Measurements from ENCODE around the gene C18orf32. TPM values are rescaled to one million over a fixed set of nuclear protein-coding genes. Genes with fewer than 3 reads are reported as not detected.

C18orf32 gene
- total and polyA plus RNA-seq, 2 donors from 2014 or later, result 58.6 to 120 TPM

DNA sequence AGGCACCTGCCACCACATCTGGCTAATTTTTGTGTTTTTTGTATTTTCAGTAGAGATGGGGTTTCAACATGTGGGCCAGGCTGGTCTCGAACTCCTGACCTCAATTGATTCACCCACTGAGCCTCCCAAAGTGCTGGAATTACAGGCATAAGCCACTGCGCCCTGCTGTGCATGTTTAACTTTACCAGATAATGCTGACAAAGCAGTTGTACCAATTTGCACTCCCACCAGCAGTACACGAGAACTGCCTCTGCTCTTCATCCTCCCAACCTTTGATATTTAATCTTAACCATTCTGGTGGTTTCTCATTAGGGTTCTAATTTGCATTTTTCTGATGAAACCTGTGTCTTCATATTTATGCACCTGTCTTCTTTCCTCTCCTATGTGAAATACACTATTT, 14.6 kb downstream of the C18orf32 start:
- Histone ChIP-seq H3K9ac (ENCODE audit: low read length in 3 of 3) (no peak overlapping the region), H3K27ac (ENCODE audit: low read depth in 2 of 2, low read length in 2 of 2) (no peak overlapping the region), H3K9me3 (ENCODE audit: control insufficient read depth in 2 of 3, insufficient read depth in 1 of 3, low read length in 3 of 3) (no peaks in the 10 kb centered on the region), H3K27me3 (ENCODE audit: control insufficient read depth, insufficient read depth, low read length) (no peaks in the 10 kb centered on the region), H3K4me3 (ENCODE audit: low read length in 3 of 3) (no peak overlapping the region), H3K36me3 (ENCODE audit: control insufficient read depth in 2 of 3, insufficient read depth in 3 of 3, low read length in 3 of 3) (peaks cover 0 to 2% (median 0%) of the 10 kb centered on the region in 3 donors), H3K4me1 (ENCODE audit: control insufficient read depth in 2 of 3, insufficient read depth in 2 of 3, low read depth in 1 of 3, low read length in 3 of 3) (peaks cover 0 to 2% (median 0%) of the 10 kb centered on the region in 3 donors)
- intact Hi-C loops (cut with DNase I), result no loop called here
- TF ChIP-seq, protein P1, sequence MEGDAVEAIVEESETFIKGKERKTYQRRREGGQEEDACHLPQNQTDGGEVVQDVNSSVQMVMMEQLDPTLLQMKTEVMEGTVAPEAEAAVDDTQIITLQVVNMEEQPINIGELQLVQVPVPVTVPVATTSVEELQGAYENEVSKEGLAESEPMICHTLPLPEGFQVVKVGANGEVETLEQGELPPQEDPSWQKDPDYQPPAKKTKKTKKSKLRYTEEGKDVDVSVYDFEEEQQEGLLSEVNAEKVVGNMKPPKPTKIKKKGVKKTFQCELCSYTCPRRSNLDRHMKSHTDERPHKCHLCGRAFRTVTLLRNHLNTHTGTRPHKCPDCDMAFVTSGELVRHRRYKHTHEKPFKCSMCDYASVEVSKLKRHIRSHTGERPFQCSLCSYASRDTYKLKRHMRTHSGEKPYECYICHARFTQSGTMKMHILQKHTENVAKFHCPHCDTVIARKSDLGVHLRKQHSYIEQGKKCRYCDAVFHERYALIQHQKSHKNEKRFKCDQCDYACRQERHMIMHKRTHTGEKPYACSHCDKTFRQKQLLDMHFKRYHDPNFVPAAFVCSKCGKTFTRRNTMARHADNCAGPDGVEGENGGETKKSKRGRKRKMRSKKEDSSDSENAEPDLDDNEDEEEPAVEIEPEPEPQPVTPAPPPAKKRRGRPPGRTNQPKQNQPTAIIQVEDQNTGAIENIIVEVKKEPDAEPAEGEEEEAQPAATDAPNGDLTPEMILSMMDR (IDR thresholded peaks at IDR 0.05; ENCODE audit: borderline replicate concordance, extremely low read depth, insufficient read depth), result no peak
- no peak for DNase-seq
- no peak for FAIRE-seq

DNA sequence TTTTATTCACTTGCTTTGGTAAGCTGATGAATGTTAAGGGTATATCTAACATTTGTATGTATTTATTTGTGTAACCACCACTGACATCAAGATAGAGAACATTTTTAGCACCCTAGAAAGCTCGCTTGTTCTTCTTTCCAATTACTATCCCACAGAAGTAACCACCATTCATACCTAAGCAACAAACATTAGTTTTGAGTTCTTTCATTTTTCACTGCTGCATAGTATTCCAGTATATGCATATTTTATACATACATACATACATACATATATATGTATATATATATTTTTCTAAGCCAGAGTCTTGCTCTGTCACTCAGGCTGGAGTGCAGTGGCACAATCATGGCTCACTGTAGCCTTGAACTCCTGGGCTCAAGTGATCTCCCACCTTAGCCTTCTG, 15.5 kb downstream of the C18orf32 start:
- no peak for DNase-seq
- Histone ChIP-seq H3K27me3 (ENCODE audit: control insufficient read depth, insufficient read depth, low read length) (no peaks in the 10 kb centered on the region), H3K9ac (ENCODE audit: low read length in 3 of 3) (no peak overlapping the region), H3K9me3 (ENCODE audit: control insufficient read depth in 2 of 3, insufficient read depth in 1 of 3, low read length in 3 of 3) (no peaks in the 10 kb centered on the region), H3K4me1 (ENCODE audit: control insufficient read depth in 2 of 3, insufficient read depth in 2 of 3, low read depth in 1 of 3, low read length in 3 of 3) (peaks cover 0 to 2% (median 0%) of the 10 kb centered on the region in 3 donors), H3K4me3 (ENCODE audit: low read length in 3 of 3) (no peak overlapping the region), H3K27ac (ENCODE audit: low read depth in 2 of 2, low read length in 2 of 2) (no peak overlapping the region), H3K36me3 (ENCODE audit: control insufficient read depth in 2 of 3, insufficient read depth in 3 of 3, low read length in 3 of 3) (peaks cover 0 to 2% (median 0%) of the 10 kb centered on the region in 3 donors)
- no peak for FAIRE-seq
- intact Hi-C loops (cut with DNase I), result no loop called here
- TF ChIP-seq, protein P1 (IDR thresholded peaks at IDR 0.05; ENCODE audit: borderline replicate concordance, extremely low read depth, insufficient read depth), result no peak

DNA sequence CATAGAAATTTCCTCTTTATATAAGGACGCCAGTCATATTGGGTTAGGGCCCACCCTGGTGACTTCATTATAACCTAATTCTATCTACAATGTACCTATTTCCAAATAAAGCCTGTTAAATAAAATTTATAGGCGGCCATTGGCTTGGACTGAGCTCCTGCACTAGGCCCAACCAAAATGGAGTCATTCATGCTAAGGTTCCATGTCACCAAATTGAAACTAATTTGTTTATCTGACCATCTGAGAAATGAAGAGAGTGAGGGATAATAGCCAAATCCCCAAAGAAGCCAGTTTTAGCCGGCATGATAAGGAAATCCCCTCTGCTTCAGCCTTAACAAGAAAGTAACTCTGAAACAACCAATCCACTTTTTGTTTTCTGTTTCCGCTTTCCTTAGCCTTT, 19.4 kb downstream of the C18orf32 start:
- H3K4me3 ChIP-seq (ENCODE audit: low read length in 3 of 3), result no peak overlapping the region
- no peak for DNase-seq
- TF ChIP-seq, protein P1 (IDR thresholded peaks at IDR 0.05; ENCODE audit: borderline replicate concordance, extremely low read depth, insufficient read depth), result no peak
- H3K27ac ChIP-seq (ENCODE audit: low read depth in 2 of 2, low read length in 2 of 2), result no peak overlapping the region
- intact Hi-C loops (cut with DNase I), result no loop called here
- no peak overlapping the region for H3K9ac ChIP-seq (ENCODE audit: low read length in 3 of 3)
- no peaks in the 10 kb centered on the region for H3K9me3 ChIP-seq (ENCODE audit: control insufficient read depth in 2 of 3, insufficient read depth in 1 of 3, low read length in 3 of 3)
- no peaks in the 10 kb centered on the region for H3K27me3 ChIP-seq (ENCODE audit: control insufficient read depth, insufficient read depth, low read length)
- no peaks in the 10 kb centered on the region for H3K4me1 ChIP-seq (ENCODE audit: control insufficient read depth in 2 of 3, insufficient read depth in 2 of 3, low read depth in 1 of 3, low read length in 3 of 3)
- H3K36me3 ChIP-seq (ENCODE audit: control insufficient read depth in 2 of 3, insufficient read depth in 3 of 3, low read length in 3 of 3), result no peaks in the 10 kb centered on the region
- FAIRE-seq, result no peak

DNA sequence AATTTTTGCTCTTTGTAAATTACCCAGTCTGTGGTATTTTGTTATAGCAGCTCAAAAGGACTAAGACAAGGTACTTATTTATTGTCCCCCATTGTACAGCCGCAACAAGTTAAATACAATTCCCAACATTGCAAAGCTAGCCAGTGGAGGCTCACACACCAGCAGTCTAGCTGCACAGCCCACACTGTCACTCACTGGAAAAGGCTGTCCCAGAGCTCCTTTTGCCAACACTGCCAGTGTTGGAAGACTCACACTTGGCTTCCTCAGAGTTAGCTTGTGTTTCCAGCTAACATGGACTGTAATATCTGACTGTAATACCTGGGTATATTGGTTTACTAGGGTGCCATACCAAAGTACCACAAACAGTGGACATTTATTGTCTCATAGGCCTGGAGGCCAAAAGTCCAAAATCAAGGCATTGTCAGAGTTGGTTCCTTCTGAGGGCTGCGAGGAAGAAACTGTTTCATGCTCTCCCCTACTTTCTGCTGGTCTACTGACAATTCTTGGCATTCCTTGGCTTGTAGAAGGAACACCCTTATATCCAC, 19.9 kb downstream of the C18orf32 start:
- Histone ChIP-seq H3K27me3 (ENCODE audit: control insufficient read depth, insufficient read depth, low read length) (no peaks in the 10 kb centered on the region), H3K9ac (ENCODE audit: low read length in 3 of 3) (no peak overlapping the region), H3K27ac (ENCODE audit: low read depth in 2 of 2, low read length in 2 of 2) (no peak overlapping the region), H3K9me3 (ENCODE audit: control insufficient read depth in 2 of 3, insufficient read depth in 1 of 3, low read length in 3 of 3) (no peaks in the 10 kb centered on the region), H3K4me3 (ENCODE audit: low read length in 3 of 3) (no peak overlapping the region), H3K36me3 (ENCODE audit: control insufficient read depth in 2 of 3, insufficient read depth in 3 of 3, low read length in 3 of 3) (no peaks in the 10 kb centered on the region), H3K4me1 (ENCODE audit: control insufficient read depth in 2 of 3, insufficient read depth in 2 of 3, low read depth in 1 of 3, low read length in 3 of 3) (no peaks in the 10 kb centered on the region)
- intact Hi-C loops (cut with DNase I), result no loop called here
- DNase-seq (no peak), FAIRE-seq (no peak)
- TF ChIP-seq, protein P1 (IDR thresholded peaks at IDR 0.05; ENCODE audit: borderline replicate concordance, extremely low read depth, insufficient read depth), result no peak

All from kidney (tissue), 14 donors.